H9 (cell line): ENCODE measurements around the gene ZNF616. TPM values are rescaled to one million over a fixed set of nuclear protein-coding genes. Genes with fewer than 3 reads are reported as not detected.

Experiments used
- DNase-seq: peaks from one replicate; pipeline ENCODE4 v3.0.0-alpha.2; 2017
- H2AFZ ChIP-seq: one replicate; pipeline ENCODE4 v1.6.1; 2013; ENCODE audit warnings: mild to moderate bottlenecking, low read length, control low read depth, moderate library complexity
- H2AK5ac ChIP-seq: 2 replicates; pipeline ENCODE4 v1.6.1; 2013; ENCODE audit warnings: low read length, control low read depth, mixed read lengths; ENCODE audit not compliant: insufficient read length
- H2BK120ac ChIP-seq: one replicate; pipeline ENCODE4 v1.6.1; 2013; ENCODE audit warnings: low read depth, mild to moderate bottlenecking, low read length, control low read depth, inconsistent platforms; ENCODE audit not compliant: poor library complexity, severe bottlenecking
- H2BK12ac ChIP-seq: 2 replicates; pipeline ENCODE4 v1.6.1; 2013; ENCODE audit warnings: low read length, control low read depth, mixed read lengths, low read depth; ENCODE audit not compliant: insufficient read length
- H2BK15ac ChIP-seq: 2 replicates; pipeline ENCODE4 v1.6.1; 2013; ENCODE audit warnings: low read depth, low read length, control low read depth
- H2BK20ac ChIP-seq: one replicate; pipeline ENCODE4 v1.6.1; 2013; ENCODE audit warnings: low read depth, mild to moderate bottlenecking, low read length, control low read depth, inconsistent platforms; ENCODE audit not compliant: poor library complexity, severe bottlenecking
- H2BK5ac ChIP-seq: 2 replicates; pipeline ENCODE4 v1.6.1; 2013; ENCODE audit warnings: low read length, control low read depth, mixed read lengths; ENCODE audit not compliant: insufficient read length
- H3K14ac ChIP-seq: 2 replicates; pipeline ENCODE4 v1.6.1; 2013; ENCODE audit warnings: low read length, control low read depth; ENCODE audit not compliant: insufficient read depth
- H3K18ac ChIP-seq: 2 replicates; pipeline ENCODE4 v1.6.1; 2013; ENCODE audit warnings: low read depth, mild to moderate bottlenecking, mixed read lengths, low read length, control low read depth; ENCODE audit not compliant: insufficient read length
- H3K23ac ChIP-seq: 2 replicates; pipeline ENCODE4 v1.6.1; 2013; ENCODE audit warnings: low read length, control low read depth, mixed read lengths, low read depth; ENCODE audit not compliant: insufficient read length
- H3K23me2 ChIP-seq: 2 replicates; pipeline ENCODE4 v1.6.1; 2013; ENCODE audit warnings: low read depth, mild to moderate bottlenecking, mixed read lengths, low read length, control low read depth; ENCODE audit not compliant: insufficient read length, poor library complexity, severe bottlenecking
- H3K27ac ChIP-seq: 2 replicates; pipeline ENCODE4 v1.5.1; 2013; ENCODE audit warnings: low read length, control low read depth, mixed read lengths, low read depth; ENCODE audit not compliant: insufficient read length
- H3K27me3 ChIP-seq: 2 replicates; pipeline ENCODE4 v1.6.1; 2013; ENCODE audit warnings: low read length, control low read depth, inconsistent platforms; ENCODE audit not compliant: insufficient read depth
- H3K4ac ChIP-seq: 2 replicates; pipeline ENCODE4 v1.6.1; 2013; ENCODE audit warnings: low read depth, mild to moderate bottlenecking, control low read depth, inconsistent platforms, low read length, moderate library complexity
- H3K4me1 ChIP-seq: 2 replicates; pipeline ENCODE4 v1.6.1; 2013; ENCODE audit warnings: low read length, control low read depth, inconsistent platforms; ENCODE audit not compliant: insufficient read depth
- H3K4me2 ChIP-seq: 2 replicates; pipeline ENCODE4 v1.6.1; 2013; ENCODE audit warnings: low read length, control low read depth, mixed read lengths; ENCODE audit not compliant: insufficient read length, insufficient read depth
- H3K56ac ChIP-seq: 2 replicates; pipeline ENCODE4 v1.6.1; 2013; ENCODE audit warnings: low read depth, mild to moderate bottlenecking, mixed read lengths, low read length, control low read depth; ENCODE audit not compliant: insufficient read length
- H3K79me1 ChIP-seq: 2 replicates; pipeline ENCODE4 v1.6.1; 2013; ENCODE audit warnings: low read depth, mild to moderate bottlenecking, moderate library complexity, low read length, control low read depth, inconsistent platforms; ENCODE audit not compliant: insufficient read depth, poor library complexity, severe bottlenecking
- H3K79me2 ChIP-seq: 2 replicates; pipeline ENCODE4 v1.6.1; 2013; ENCODE audit warnings: low read length, control low read depth, inconsistent platforms; ENCODE audit not compliant: insufficient read depth
- H3K9ac ChIP-seq: 2 replicates; pipeline ENCODE4 v1.6.1; 2013; ENCODE audit warnings: low read length, control low read depth, mixed read lengths; ENCODE audit not compliant: insufficient read length; ENCODE audit errors: extremely low read depth
- H3K9me3 ChIP-seq: one replicate; pipeline ENCODE4 v1.6.1; 2013; ENCODE audit warnings: low read depth, low read length, inconsistent platforms; ENCODE audit not compliant: control insufficient read depth
- H3T11ph ChIP-seq: one replicate; pipeline ENCODE4 v1.6.1; 2013; ENCODE audit warnings: mild to moderate bottlenecking, low read length, control low read depth, inconsistent platforms
- H4K20me1 ChIP-seq: one replicate; pipeline ENCODE4 v1.6.1; 2013; ENCODE audit not compliant: control insufficient read depth, insufficient read length, insufficient read depth
- H4K5ac ChIP-seq: 2 replicates; pipeline ENCODE4 v1.6.1; 2013; ENCODE audit warnings: low read depth, mild to moderate bottlenecking, mixed read lengths, low read length, control low read depth; ENCODE audit not compliant: insufficient read length
- H4K8ac ChIP-seq: replicated peaks from 2 replicates; pipeline ENCODE4 v1.6.1; 2013; ENCODE audit warnings: low read length, control low read depth, mixed read lengths, low read depth; ENCODE audit not compliant: insufficient read length
- H4K91ac ChIP-seq: 2 replicates; pipeline ENCODE4 v1.6.1; 2013; ENCODE audit warnings: low read depth, mild to moderate bottlenecking, moderate library complexity, mixed read lengths, low read length, control low read depth; ENCODE audit not compliant: insufficient read length
- H3K27ac Mint-ChIP-seq, 3 experiments: 2 replicates in 2 of 3; 3 replicates in 1 of 3; pipeline ENCODE4 v1.8.0; 2020 to 2021; ENCODE audit warnings: mixed read lengths in 3 of 3, mild to moderate bottlenecking in 1 of 3, moderate library complexity in 1 of 3
- H3K27me3 Mint-ChIP-seq: 2 replicates; pipeline ENCODE4 v1.8.0; 2021; ENCODE audit warnings: low read depth, mild to moderate bottlenecking, moderate library complexity, mixed read lengths
- H3K36me3 Mint-ChIP-seq, 3 experiments: 2 replicates in 2 of 3; 3 replicates in 1 of 3; pipeline ENCODE4 v1.8.0; 2020 to 2021; ENCODE audit warnings: low read depth in 3 of 3, mixed read lengths in 3 of 3; ENCODE audit not compliant: insufficient read depth in 1 of 3
- H3K4me1 Mint-ChIP-seq, 2 experiments: 2 replicates each; pipeline ENCODE4 v1.8.0; 2020; ENCODE audit warnings: mixed read lengths in 2 of 2
- H3K4me3 Mint-ChIP-seq, 2 experiments: 2 replicates in 1 of 2; 3 replicates in 1 of 2; pipeline ENCODE4 v1.8.0; 2020 to 2021; ENCODE audit warnings: mild to moderate bottlenecking in 2 of 2, mixed read lengths in 2 of 2, moderate library complexity in 1 of 2
- H3K9me3 Mint-ChIP-seq, 2 experiments: 2 replicates in 1 of 2; 3 replicates in 1 of 2; pipeline ENCODE4 v1.8.0; 2020; ENCODE audit warnings: mild to moderate bottlenecking in 2 of 2, mixed read lengths in 2 of 2, moderate library complexity in 1 of 2
- CTCF ChIP-seq: fragments of 200-600 bp; sonication (generic); conservative IDR thresholded peaks from 3 replicates; pipeline ENCODE4 v1.8.0; 2021; ENCODE audit warnings: antibody characterized with exemption, mild to moderate bottlenecking
- WGBS: extraction: QIAGEN DNeasy Blood & Tissue Kit; methylation state at CpG from one replicate; pipeline ENCODE4 v1.1.7; 2013; ENCODE audit warnings: missing lambda C conversion rate, low lambda C conversion rate, mixed read lengths; ENCODE audit not compliant: insufficient read length; ENCODE audit errors: extremely low coverage; 5-methylcytosine and 5-hydroxymethylcytosine counted together
- total RNA-seq: library from RNA; stranded (reverse); gene quantifications from 2 replicates; pipeline ENCODE4 v1.2.1, GENCODE V29; 2021

Gene ZNF616
- total RNA-seq, 1 experiment from 2014 or later = 32.0 TPM

GRCh38 chr19:52094526-52095130 is 45.1 kb downstream of the ZNF616 start:
- H3K4me2 ChIP-seq = peak overlapping the region; percentile 92
- TF ChIP-seq CTCF = no peak
- no peak overlapping the region for H3K23ac ChIP-seq
- H3K27me3 ChIP-seq = no peaks in the 10 kb centered on the region
- Mint-ChIP-seq H3K4me1 (peaks cover 13 to 14% of the 10 kb centered on the region in 2 experiments), H3K36me3 (peaks cover 40 to 49% (median 46%) of the 10 kb centered on the region in 3 experiments), H3K4me3 (peak overlapping the region; percentile 93 to 94), H3K9me3 (peaks cover 42 to 80% of the 10 kb centered on the region in 2 experiments), H3K27me3 (peaks cover 5% of the 10 kb centered on the region; the same call in 1 of the 2 replicates), H3K27ac (peak overlapping the region in 2 of 3 experiments; percentile 1 to 97; a peak in 4 of 7 replicates)
- no peak overlapping the region for H3K14ac ChIP-seq
- H3K4ac ChIP-seq = no peak overlapping the region
- H4K8ac ChIP-seq = no peak overlapping the region
- no peak overlapping the region for H2BK20ac ChIP-seq
- H2BK15ac ChIP-seq = no peak overlapping the region
- no peak overlapping the region for H2AK5ac ChIP-seq
- WGBS = no CpG with 5 or more reads among the region's 12 CpGs
- no peak overlapping the region for H3K56ac ChIP-seq
- DNase-seq = no peak
- H3K9me3 ChIP-seq = peaks cover 22% of the 10 kb centered on the region
- H3K27ac ChIP-seq = no peak overlapping the region
- H2AFZ ChIP-seq = no peak overlapping the region
- peak overlapping the region; percentile 83 for H3K9ac ChIP-seq
- H3K4me1 ChIP-seq = no peaks in the 10 kb centered on the region
- H3T11ph ChIP-seq = no peak overlapping the region
- H2BK120ac ChIP-seq = no peak overlapping the region
- peaks cover 9% of the 10 kb centered on the region for H3K23me2 ChIP-seq
- no peak overlapping the region for H2BK12ac ChIP-seq
- H3K18ac ChIP-seq = no peak overlapping the region
- no peak overlapping the region for H4K91ac ChIP-seq
- H3K79me2 ChIP-seq = peaks cover 1% of the 10 kb centered on the region; the same call in 1 of the 2 replicates
- H2BK5ac ChIP-seq = no peak overlapping the region
- H4K5ac ChIP-seq = no peak overlapping the region
- no peaks in the 10 kb centered on the region for H3K79me1 ChIP-seq
- no peaks in the 10 kb centered on the region for H4K20me1 ChIP-seq
